HG03108 (cell line): ENCODE measurements around the gene DUS1L.
"Not testable (repeated sequence)": the region's sequence is repeated elsewhere in the genome, so short reads cannot be mapped to it uniquely, and the experiment has no call there.

Source experiments
- ATAC-seq: cut with Tn5 transposase; IDR thresholded peaks from one replicate; pipeline ENCODE4 v1.9.1; 2021; ENCODE audit warnings: moderate library complexity; ENCODE audit not compliant: unreplicated experiment

The DUS1L gene

GRCh38 chr17:82045936-82046484 is 19.6 kb downstream of the DUS1L start:
- no peak for ATAC-seq

GRCh38 chr17:82043507-82043906 is 22.1 kb downstream of the DUS1L start:
- no peak for ATAC-seq

GRCh38 chr17:82042649-82043048 is 23.0 kb downstream of the DUS1L start:
- ATAC-seq: no peak

- no peak for ATAC-seq
These were observed 24.3 kb downstream of the DUS1L start for GRCh38 chr17:82041144-82041814.

- no peak for ATAC-seq
These were observed 25.8 kb downstream of the DUS1L start for GRCh38 chr17:82039695-82040299.

- not testable (repeated sequence) for ATAC-seq
These were observed 26.7 kb downstream of the DUS1L start for GRCh38 chr17:82038796-82039409.

GRCh38 chr17:82037889-82038195 is 27.8 kb downstream of the DUS1L start:
- no peak for ATAC-seq

- peak; percentile 89 for ATAC-seq
These were observed 28.3 kb downstream of the DUS1L start, which contains the start of gene DCXR for GRCh38 chr17:82037092-82037888. Gene DCXR (minus strand): TSS chr17:82037697. CDS start chr17:82037682, 15 bp downstream.

GRCh38 chr17:82036634-82037091 is 28.9 kb downstream of the DUS1L start:
- ATAC-seq: no peak

GRCh38 chr17:82035956-82036633 is 29.5 kb downstream of the DUS1L start:
- no peak for ATAC-seq

- no peak for ATAC-seq
These were observed 30.1 kb downstream of the DUS1L start for GRCh38 chr17:82035488-82035887.

GRCh38 chr17:82034371-82035011 is 31.1 kb downstream of the DUS1L start:
- ATAC-seq: no peak

GRCh38 chr17:82033359-82034085 is 32.1 kb downstream of the DUS1L start:
- no peak for ATAC-seq

GRCh38 chr17:82031885-82032627 is 33.5 kb downstream of the DUS1L start:
- ATAC-seq: no peak

- ATAC-seq: no peak
These were observed 34.2 kb downstream of the DUS1L start, which contains the start of gene RAC3 for GRCh38 chr17:82031303-82031884. Gene RAC3 (plus strand): TSS chr17:82031678. CDS start chr17:82031762, 84 bp downstream.

- ATAC-seq: no peak
These were observed 34.9 kb downstream of the DUS1L start for GRCh38 chr17:82030470-82031302.

GRCh38 chr17:82029990-82030469 is 35.6 kb downstream of the DUS1L start:
- ATAC-seq: no peak
